K562 (cell line): ENCODE data around the gene CYP1B1. TPM values are rescaled to one million over a fixed set of nuclear protein-coding genes. Genes with fewer than 3 reads are reported as not detected.

Source experiments
- ATAC-seq: fragments of 200-7000 bp; cut with Tn5 transposase; 3 replicates; pipeline ENCODE4 v1.9.1; 2020; ENCODE audit warnings: moderate library complexity
- BruUV-seq: library from RNA; stranded (reverse); fragments of 400-500 nt; replicated peaks from 2 replicates; lab custom pipeline; 2021; lab: Mats Ljungman, UMichigan
- CTCF ChIA-PET: fragments of 300-600 bp; formaldehyde crosslinking; extraction: SDS; loops from one replicate; lab custom pipeline; 2021; ENCODE audit warnings: low intra/inter-chr PET ratio; lab: Yijun Ruan, JAX
- POLR2A ChIA-PET: fragments of 300-600, 350-650 bp; sonication (Branson Sonifier 250); formaldehyde crosslinking; extraction: SDS; loops from one replicate; lab custom pipeline; 2021; ENCODE audit warnings: antibody characterized with exemption, inconsistent platforms; lab: Yijun Ruan, JAX
- DNase-seq, 4 experiments: peaks; one replicate each; pipeline versions ENCODE4 v3.0.0 to v3.0.0-alpha.2; 2011 to 2018; ENCODE audit warnings: low spot score in 3 of 4, mixed read lengths in 3 of 4; ENCODE audit errors: extremely low read depth in 1 of 4
- FAIRE-seq: peaks from 2 replicates; lab custom pipeline; 2011; peaks lifted over from hg19 to GRCh38; lab: Jason Lieb, UNC
- H2AFZ ChIP-seq: 2 replicates; pipeline ENCODE4 v1.6.0; 2011; ENCODE audit warnings: low read depth, low read length, control low read depth, inconsistent platforms
- H3K27ac ChIP-seq: fragments of 200-600 bp; 3 replicates; pipeline ENCODE4 v1.8.0; 2011; ENCODE audit warnings: low read depth, mild to moderate bottlenecking, control low read depth, inconsistent platforms, low read length, moderate library complexity, mixed read lengths; ENCODE audit errors: extremely low read depth
- H3K27me3 ChIP-seq, 2 experiments: fragments of 300-600 bp in 1 of 2; 2 replicates in 1 of 2; 3 replicates in 1 of 2; pipeline versions ENCODE4 v1.6.0 to v1.8.0; 2011; ENCODE audit warnings: inconsistent platforms in 2 of 2, low read length in 2 of 2, mild to moderate bottlenecking in 1 of 2, mixed read lengths in 1 of 2, moderate library complexity in 1 of 2; ENCODE audit not compliant: control insufficient read depth in 2 of 2, insufficient read depth in 2 of 2
- H3K36me3 ChIP-seq: fragments of 300-600 bp; 3 replicates; pipeline ENCODE4 v1.8.0; 2011; ENCODE audit warnings: mild to moderate bottlenecking, low read length, inconsistent platforms; ENCODE audit not compliant: control insufficient read depth, insufficient read depth
- H3K4me1 ChIP-seq, 2 experiments: fragments of 200-600 bp in 1 of 2; replicated peaks in 1 of 2; 2 replicates in 1 of 2; 3 replicates in 1 of 2; pipeline versions ENCODE4 v1.5.1 to v1.8.0; 2011; ENCODE audit warnings: inconsistent platforms in 2 of 2, low read length in 2 of 2, mild to moderate bottlenecking in 1 of 2, mixed read lengths in 1 of 2, moderate library complexity in 1 of 2; ENCODE audit not compliant: control insufficient read depth in 2 of 2, insufficient read depth in 2 of 2
- H3K4me2 ChIP-seq: 2 replicates; pipeline ENCODE4 v1.6.1; 2011; ENCODE audit warnings: low read length, control low read depth, inconsistent platforms, mixed read lengths; ENCODE audit not compliant: insufficient read depth
- H3K4me3 ChIP-seq: fragments of 200-600 bp; sonication (generic), shearing (Covaris generic); 2 replicates; pipeline ENCODE4 v1.5.1; 2016; ENCODE audit warnings: control low read depth, inconsistent platforms
- H3K79me2 ChIP-seq: fragments of 200-600 bp; 3 replicates; pipeline ENCODE4 v1.8.0; 2011; ENCODE audit warnings: low read length, inconsistent platforms; ENCODE audit not compliant: control insufficient read depth, insufficient read depth
- H3K9ac ChIP-seq, 2 experiments: 2 replicates each; pipeline versions ENCODE4 v1.6.0 to v1.6.1; 2011; ENCODE audit warnings: low read depth in 2 of 2, low read length in 2 of 2, control low read depth in 1 of 2, inconsistent platforms in 1 of 2, mild to moderate bottlenecking in 1 of 2, mixed read lengths in 1 of 2; ENCODE audit not compliant: insufficient read depth in 1 of 2
- H3K9me1 ChIP-seq: one replicate; pipeline ENCODE4 v1.6.0; 2011; ENCODE audit warnings: inconsistent platforms, mild to moderate bottlenecking, low read length, moderate library complexity; ENCODE audit not compliant: control insufficient read depth, insufficient read depth
- H3K9me3 ChIP-seq: replicated peaks from 2 replicates; pipeline ENCODE4 v1.5.1; 2011; ENCODE audit warnings: low read depth, low read length, inconsistent platforms; ENCODE audit not compliant: control insufficient read depth, insufficient read depth
- H4K20me1 ChIP-seq: replicated peaks from 2 replicates; pipeline ENCODE4 v1.6.1; 2011; ENCODE audit warnings: low read length, inconsistent platforms, mixed read lengths; ENCODE audit not compliant: control insufficient read depth, insufficient read depth
- BRD9 ChIP-seq: fragments of 450-650 bp; IDR thresholded peaks from 2 replicates; pipeline ENCODE4 v1.6.1; 2018; ENCODE audit warnings: low read depth; ENCODE audit not compliant: partially characterized antibody
- CEBPB ChIP-seq: fragments of 450-650 bp; IDR thresholded peaks from 2 replicates; pipeline ENCODE4 v1.6.1; 2016; ENCODE audit warnings: missing genetic modification characterization, missing compliant biosample characterization
- FUS ChIP-seq: fragments of 200-400 bp; formaldehyde crosslinking; optimal IDR thresholded peaks from 2 replicates; pipeline ENCODE3; 2017; ENCODE audit warnings: low read depth, low read length
- KLF13 ChIP-seq: fragments of 450-650 bp; IDR thresholded peaks from 2 replicates; pipeline ENCODE4 v1.6.1; 2016; ENCODE audit warnings: missing genetic modification characterization, low read depth, mild to moderate bottlenecking, missing compliant biosample characterization, moderate library complexity, borderline replicate concordance
- MBD2 ChIP-seq: sonication (generic); IDR thresholded peaks from 2 replicates; pipeline ENCODE4 v1.6.1; 2016; ENCODE audit warnings: low read depth, borderline replicate concordance
- NFRKB ChIP-seq: fragments of 450-650 bp; IDR thresholded peaks from 2 replicates; pipeline ENCODE4 v1.6.1; 2016; ENCODE audit warnings: low read depth
- PHF21A ChIP-seq: fragments of 450-650 bp; IDR thresholded peaks from 2 replicates; pipeline ENCODE4 v1.6.1; 2017; ENCODE audit warnings: low read depth, borderline replicate concordance
- PML ChIP-seq: IDR thresholded peaks from 2 replicates; pipeline ENCODE4 v1.6.1; 2012; ENCODE audit warnings: low read length, inconsistent platforms
- POLR3A ChIP-seq: IDR thresholded peaks from 2 replicates; pipeline ENCODE4 v1.6.1; 2011; ENCODE audit warnings: borderline replicate concordance, mild to moderate bottlenecking, moderate library complexity; ENCODE audit not compliant: insufficient read length, insufficient read depth; ENCODE audit errors: extremely low read depth
- RUNX1 ChIP-seq: sonication (generic); IDR thresholded peaks from 2 replicates; pipeline ENCODE4 v1.6.1; 2016; ENCODE audit warnings: antibody characterized with exemption, low read depth
- SREBF2 ChIP-seq: sonication (generic); formaldehyde crosslinking; IDR thresholded peaks from 2 replicates; pipeline ENCODE4 v1.4.0; 2020; ENCODE audit warnings: mild to moderate bottlenecking, missing genetic modification reagents
- TCF7L2 ChIP-seq: fragments of 150-350 bp; IDR thresholded peaks from 2 replicates; pipeline ENCODE4 v1.6.1; 2016; ENCODE audit warnings: low read depth, mild to moderate bottlenecking, low read length, moderate library complexity
- ZNF224 ChIP-seq: sonication (generic); formaldehyde crosslinking; IDR thresholded peaks from 2 replicates; pipeline ENCODE4 v1.8.0; 2022; ENCODE audit warnings: mild to moderate bottlenecking, missing genetic modification reagents
- ZNF583 ChIP-seq: fragments of 250-450 bp; sonication (Bioruptor Pico); IDR thresholded peaks from 2 replicates; pipeline ENCODE4 v1.4.0; 2020
- ZNF695 ChIP-seq: fragments of 450-650 bp; formaldehyde crosslinking; IDR thresholded peaks from 2 replicates; pipeline ENCODE4 v1.4.0; 2020; ENCODE audit warnings: mild to moderate bottlenecking, moderate library complexity
- ZNF77 ChIP-seq: fragments of 250-450 bp; sonication (Bioruptor Pico); IDR thresholded peaks from 2 replicates; pipeline ENCODE4 v1.5.0; 2020
- WGBS: fragments of 100-300 bp; shearing (Covaris generic); methylation state at CpG from one replicate; pipeline ENCODE4 v1.1.6; 2016; ENCODE audit warnings: low coverage, mixed read lengths; ENCODE audit not compliant: insufficient coverage; ENCODE audit errors: missing lambda C conversion rate; 5-methylcytosine and 5-hydroxymethylcytosine counted together
- in situ Hi-C: fragments of 300-500 bp; cut with MboI; formaldehyde crosslinking; loops from 4 replicates; pipeline ENCODE4 v1.15.0; 2018; ENCODE audit warnings: inconsistent platforms, mixed read lengths
- intact Hi-C: fragments of 100-400 bp; cut with micrococcal nuclease; formaldehyde crosslinking; loops from 2 replicates; pipeline ENCODE4 v1.14.2; 2022
- polyA plus RNA-seq, 8 experiments: library from polyadenylated mRNA; depleted of rRNA in 4 of 8; stranded (reverse) in 5 of 8; unstranded in 3 of 8; fragments of >200 nt; fragmentation: Nextera tagmentation in 2 of 8; fragmentation: Illumina TruSeq in 1 of 8; extraction: Ambion mirVana in 2 of 8; extraction: Trizol in 1 of 8; gene quantifications; 2 replicates each; pipeline versions ENCODE4 v1.2.1 to v1.2.3, GENCODE V29; 2011 to 2014; ENCODE audit warnings: inconsistent platforms in 1 of 8, missing spikeins in 1 of 8
- total RNA-seq, 7 experiments: library from RNA; depleted of rRNA in 6 of 7; stranded (reverse); fragments of >200 nt in 6 of 7; fragmentation: Illumina TruSeq in 2 of 7; extraction: Trizol in 2 of 7; gene quantifications; 2 replicates each; pipeline versions ENCODE4 v1.2.1 to v1.2.3, GENCODE V29; 2011 to 2021; ENCODE audit warnings: low replicate concordance in 1 of 7

Gene CYP1B1
- total and polyA plus RNA-seq, 9 of the 15 experiments (the other 6 are each of a cell fraction or from before 2014, with no cell fraction given) = 0.07 TPM; not detected in 8

GRCh38 chr2:38017836-38018235, 58.1 kb downstream of the CYP1B1 start:
- no peak overlapping the region for H3K4me2 ChIP-seq
- no peak overlapping the region for H3K9ac ChIP-seq
- no peaks in the 10 kb centered on the region; a peak in 3 of 5 replicates for H3K27me3 ChIP-seq
- FAIRE-seq (no peak), ATAC-seq (no peak), DNase-seq (no peak)
- peaks cover 0 to 4% of the 10 kb centered on the region in 2 experiments; a peak in 1 of 5 replicates for H3K4me1 ChIP-seq
- no peaks in the 10 kb centered on the region for H3K36me3 ChIP-seq
- in situ Hi-C loops (no loop called here), intact Hi-C loops (no loop called here)
- no peaks in the 10 kb centered on the region for H3K9me1 ChIP-seq
- ChIA-PET CTCF (interaction anchor here (0.5 kb wide), 1 partner anchor 1776 kb away, joined by 3 read pairs; no protein-coding TSS in a partner anchor), POLR2A (interaction anchor here (0.6 kb wide), 1 partner anchor 129 kb away, joined by 3 read pairs; no protein-coding TSS in a partner anchor)
- H3K27ac ChIP-seq = no peak overlapping the region
- no peaks in the 10 kb centered on the region for H3K9me3 ChIP-seq
- H3K4me3 ChIP-seq = no peak overlapping the region
- H3K79me2 ChIP-seq = no peaks in the 10 kb centered on the region
- no peak overlapping the region for H2AFZ ChIP-seq
- BruUV-seq = no TSS peak
- WGBS = 1% methylated on average over 7 of the region's 7 CpGs
- TF ChIP-seq BRD9 (no peak), CEBPB (tag) (no peak), MBD2 (no peak), SREBF2 (CRISPR knock-in tag) (no peak), KLF13 (tag) (no peak), NFRKB (no peak), PHF21A (no peak), PML (no peak), POLR3A (no peak), ZNF583 (no peak), FUS (no peak), ZNF224 (CRISPR knock-in tag) (no peak), ZNF695 (CRISPR knock-in tag) (no peak), TCF7L2 (no peak), RUNX1 (no peak), ZNF77 (CRISPR knock-in tag) (no peak)
- H4K20me1 ChIP-seq = no peaks in the 10 kb centered on the region

Other genes with a start within 250 kb of the CYP1B1 start
- 1.5 and 2.8 TPM in 2 replicates for gene RMDN2, start 150.9 kb downstream of the CYP1B1 start, total RNA-seq (2014; rRNA removed)
- 4.2 and 4.7 TPM in 2 replicates for gene RMDN2, start 150.9 kb downstream of the CYP1B1 start, total RNA-seq (2014; rRNA removed; fragmentation: Illumina TruSeq; extraction: Trizol)
- gene RMDN2, start 150.9 kb downstream of the CYP1B1 start, total RNA-seq (2015; rRNA removed; fragmentation: Illumina TruSeq; extraction: Trizol) = 3.5 and 4.3 TPM in 2 replicates
- gene RMDN2, start 150.9 kb downstream of the CYP1B1 start, total RNA-seq (2021) = 2.2 and 2.7 TPM in 2 replicates
- 1.2 and 2.3 TPM in 2 replicates for gene RMDN2, start 150.9 kb downstream of the CYP1B1 start, polyA plus RNA-seq (2011; rRNA removed)
- gene RMDN2, start 150.9 kb downstream of the CYP1B1 start, polyA plus RNA-seq (2014; fragmentation: Illumina TruSeq; extraction: Trizol) = 3.1 and 4.2 TPM in 2 replicates
- 1 to 10 TPM; 1.8 to 3.7 TPM for gene RMDN2, start 150.9 kb downstream of the CYP1B1 start, polyA plus RNA-seq (2014; fragmentation: Nextera tagmentation; extraction: Ambion mirVana)
- 1.9 and 2.6 TPM in 2 replicates for gene RMDN2, start 150.9 kb downstream of the CYP1B1 start, polyA plus RNA-seq (2014; rRNA removed)